MM.1S (cell line): ENCODE data around the gene NNAT.

Experiments
- DNase-seq: peaks from one replicate; pipeline ENCODE4 v3.0.0-alpha.2; 2015
- H2AFZ ChIP-seq: fragments of 300-600 bp; sonication (generic); 2 replicates; pipeline ENCODE4 v1.6.0; 2016; ENCODE audit warnings: antibody characterized with exemption, low read length
- H3F3A ChIP-seq: fragments of 300-600 bp; sonication (generic); 2 replicates; pipeline ENCODE4 v1.6.1; 2016; ENCODE audit warnings: mild to moderate bottlenecking, antibody characterized with exemption, low read length, moderate library complexity, mixed read lengths; ENCODE audit not compliant: insufficient read depth
- H3K27ac ChIP-seq: fragments of 300-600 bp; sonication (generic); 2 replicates; pipeline ENCODE4 v1.5.1; 2016; ENCODE audit warnings: mild to moderate bottlenecking, low read length
- H3K27me3 ChIP-seq: fragments of 300-600 bp; sonication (generic); replicated peaks from 2 replicates; pipeline ENCODE4 v1.6.0; 2016; ENCODE audit warnings: low read length; ENCODE audit not compliant: insufficient read depth
- H3K36me3 ChIP-seq: fragments of 300-600 bp; sonication (generic); replicated peaks from 2 replicates; pipeline ENCODE4 v1.6.1; 2016; ENCODE audit warnings: mild to moderate bottlenecking, low read length, mixed read lengths; ENCODE audit not compliant: insufficient read depth
- H3K4me1 ChIP-seq: fragments of 300-600 bp; sonication (generic); 2 replicates; pipeline ENCODE4 v1.6.1; 2016; ENCODE audit warnings: low read length, mixed read lengths
- H3K4me2 ChIP-seq: fragments of 300-600 bp; sonication (generic); 2 replicates; pipeline ENCODE4 v1.6.0; 2016; ENCODE audit warnings: low read depth, low read length
- H3K4me3 ChIP-seq: fragments of 300-600 bp; sonication (generic); 2 replicates; pipeline ENCODE4 v1.5.1; 2016; ENCODE audit warnings: low read length, mixed read lengths
- H3K79me2 ChIP-seq: fragments of 300-600 bp; sonication (generic); 2 replicates; pipeline ENCODE4 v1.6.1; 2016; ENCODE audit warnings: mixed run types, low read length, mixed read lengths
- H3K9ac ChIP-seq: fragments of 300-600 bp; sonication (generic); 2 replicates; pipeline ENCODE4 v1.6.1; 2016; ENCODE audit warnings: low read length, mixed read lengths
- H3K9me2 ChIP-seq: fragments of 300-600 bp; sonication (generic); replicated peaks from 2 replicates; pipeline ENCODE4 v1.6.1; 2016; ENCODE audit warnings: mild to moderate bottlenecking, low read length, mixed read lengths; ENCODE audit not compliant: insufficient read depth
- H3K9me3 ChIP-seq: fragments of 300-600 bp; sonication (generic); replicated peaks from 2 replicates; pipeline ENCODE4 v1.6.1; 2016; ENCODE audit warnings: mild to moderate bottlenecking, low read length, mixed read lengths; ENCODE audit not compliant: insufficient read depth
- H4K20me1 ChIP-seq: fragments of 300-600 bp; sonication (generic); 2 replicates; pipeline ENCODE4 v1.6.1; 2016; ENCODE audit warnings: mild to moderate bottlenecking, low read length, moderate library complexity, mixed read lengths; ENCODE audit not compliant: insufficient read depth
- CTCF ChIP-seq: fragments of 300-600 bp; sonication (generic); IDR thresholded peaks from 2 replicates; pipeline ENCODE4 v1.5.1; 2016; ENCODE audit warnings: antibody characterized with exemption, low read length, mixed read lengths
- EZH2 ChIP-seq: fragments of 300-600 bp; sonication (generic); optimal IDR thresholded peaks from 2 replicates; pipeline ENCODE3; 2017; ENCODE audit warnings: low read depth, mild to moderate bottlenecking, antibody characterized with exemption, low read length, mixed read lengths
- EZH2phosphoT487 ChIP-seq: fragments of 300-600 bp; sonication (generic); IDR thresholded peaks from 2 replicates; pipeline ENCODE4 v1.6.1; 2018; ENCODE audit warnings: antibody characterized with exemption, low read length

NNAT gene

GRCh38 chr20:37531856-37532255 lies 10.8 kb downstream of the NNAT start:
- DNase-seq, result no peak
- TF ChIP-seq CTCF (no peak), EZH2phosphoT487 (no peak), EZH2 (no peak)
- no peaks in the 10 kb centered on the region for H3K36me3 ChIP-seq
- no peak overlapping the region for H3K4me2 ChIP-seq
- H3K27ac ChIP-seq, result no peak overlapping the region
- H3F3A ChIP-seq, result no peaks in the 10 kb centered on the region
- H3K4me1 ChIP-seq, result peaks cover 15% of the 10 kb centered on the region
- no peaks in the 10 kb centered on the region for H3K27me3 ChIP-seq
- peaks cover 8% of the 10 kb centered on the region for H3K79me2 ChIP-seq
- H3K9ac ChIP-seq, result no peak overlapping the region
- no peak overlapping the region for H2AFZ ChIP-seq
- no peaks in the 10 kb centered on the region for H3K9me2 ChIP-seq
- no peaks in the 10 kb centered on the region for H4K20me1 ChIP-seq
- no peaks in the 10 kb centered on the region for H3K9me3 ChIP-seq
- H3K4me3 ChIP-seq, result no peak overlapping the region

GRCh38 chr20:37533154-37533715 lies 12.2 kb downstream of the NNAT start:
- no peaks in the 10 kb centered on the region for H4K20me1 ChIP-seq
- no peak overlapping the region for H3K4me3 ChIP-seq
- H3K79me2 ChIP-seq, result no peaks in the 10 kb centered on the region
- no peaks in the 10 kb centered on the region for H3K36me3 ChIP-seq
- no peak for TF ChIP-seq CTCF
- no peak for TF ChIP-seq EZH2
- no peak for TF ChIP-seq EZH2phosphoT487
- H3K27me3 ChIP-seq, result no peaks in the 10 kb centered on the region
- peaks cover 15% of the 10 kb centered on the region for H3K4me1 ChIP-seq
- no peaks in the 10 kb centered on the region for H3K9me2 ChIP-seq
- H3K27ac ChIP-seq, result no peak overlapping the region
- no peak overlapping the region for H2AFZ ChIP-seq
- H3F3A ChIP-seq, result no peaks in the 10 kb centered on the region
- H3K9ac ChIP-seq, result no peak overlapping the region
- H3K9me3 ChIP-seq, result no peaks in the 10 kb centered on the region
- H3K4me2 ChIP-seq, result no peak overlapping the region
- no peak for DNase-seq

- Histone ChIP-seq H3F3A (no peaks in the 10 kb centered on the region), H3K4me2 (peak overlapping the region; percentile 46), H2AFZ (peak overlapping the region; percentile 51), H3K36me3 (no peaks in the 10 kb centered on the region), H3K9ac (no peak overlapping the region), H3K9me3 (no peaks in the 10 kb centered on the region), H4K20me1 (no peaks in the 10 kb centered on the region), H3K4me1 (peaks cover 11% of the 10 kb centered on the region), H3K4me3 (no peak overlapping the region), H3K9me2 (no peaks in the 10 kb centered on the region), H3K27ac (peak overlapping the region; percentile 37; the same call in 1 of the 2 replicates), H3K27me3 (no peaks in the 10 kb centered on the region), H3K79me2 (no peaks in the 10 kb centered on the region)
- TF ChIP-seq CTCF, result peak; percentile 85
- no peak for TF ChIP-seq EZH2phosphoT487
- DNase-seq, result peak; percentile 95
These were observed 13.5 kb downstream of the NNAT start for GRCh38 chr20:37534401-37535157.
